HepG2 (cell line): ENCODE data around the gene POLR1G. TPM values are rescaled to one million over a fixed set of nuclear protein-coding genes. Genes with fewer than 3 reads are reported as not detected.

Experiments used
- ATAC-seq: fragments of 200-7000 bp; cut with Tn5 transposase; 3 replicates; pipeline ENCODE4 v1.9.1; 2020; ENCODE audit warnings: mild to moderate bottlenecking, moderate library complexity
- BruUV-seq: library from RNA; stranded (reverse); fragments of 400-500 nt; replicated peaks from 2 replicates; lab custom pipeline; 2021; lab: Mats Ljungman, UMichigan
- CTCF ChIA-PET: fragments of 300-600 bp; formaldehyde crosslinking; extraction: SDS; loops from one replicate; lab custom pipeline; 2021; ENCODE audit warnings: low total read pairs, inconsistent platforms, low intra/inter-chr PET ratio; lab: Yijun Ruan, JAX
- POLR2A ChIA-PET: fragments of 350-600 bp; sonication (Branson Sonifier 250); formaldehyde crosslinking; loops from one replicate; lab custom pipeline; 2020; ENCODE audit warnings: antibody characterized with exemption, inconsistent platforms; lab: Yijun Ruan, JAX
- DNase-seq: peaks from one replicate; pipeline ENCODE4 v3.0.0-alpha.2; 2015; ENCODE audit warnings: low spot score
- FAIRE-seq: peaks from 3 replicates; lab custom pipeline; 2011; peaks lifted over from hg19 to GRCh38; lab: Jason Lieb, UNC
- H2AFZ ChIP-seq: one replicate; pipeline ENCODE4 v1.6.1; 2011; ENCODE audit warnings: low read length, inconsistent platforms
- H3K27ac ChIP-seq: fragments of 300-600 bp; 3 replicates; pipeline ENCODE4 v1.8.0; 2011; ENCODE audit warnings: mixed run types, mild to moderate bottlenecking, mixed read lengths, low read length, inconsistent platforms; ENCODE audit not compliant: insufficient read depth; ENCODE audit errors: extremely low read length
- H3K27me3 ChIP-seq, 2 experiments: fragments of 200-600 bp in 1 of 2; 2 replicates in 1 of 2; 3 replicates in 1 of 2; pipeline versions ENCODE4 v1.6.0 to v1.8.0; 2011; ENCODE audit warnings: low read length in 2 of 2, mild to moderate bottlenecking in 2 of 2, moderate library complexity in 2 of 2, inconsistent platforms in 1 of 2; ENCODE audit not compliant: insufficient read depth in 2 of 2, control insufficient read depth in 1 of 2
- H3K36me3 ChIP-seq, 2 experiments: fragments of 200-600 bp in 1 of 2; replicated peaks in 1 of 2; 2 replicates in 1 of 2; 3 replicates in 1 of 2; pipeline versions ENCODE4 v1.5.1 to v1.8.0; 2011; ENCODE audit warnings: low read length in 2 of 2, inconsistent platforms in 1 of 2; ENCODE audit not compliant: insufficient read depth in 2 of 2, control insufficient read depth in 1 of 2
- H3K4me1 ChIP-seq: 2 replicates; pipeline ENCODE4 v1.5.1; 2012; ENCODE audit warnings: low read length, inconsistent platforms; ENCODE audit not compliant: insufficient read depth
- H3K4me2 ChIP-seq: 2 replicates; pipeline ENCODE4 v1.6.0; 2011; ENCODE audit warnings: low read depth, low read length, inconsistent platforms
- H3K4me3 ChIP-seq, 3 experiments: fragments of 200-600 bp in 1 of 3; sonication (generic), shearing (Covaris generic) in 1 of 3; replicated peaks in 1 of 3; 2 replicates each; pipeline ENCODE4 v1.5.1; 2011 to 2016; ENCODE audit warnings: low read length in 3 of 3, inconsistent platforms in 2 of 3, low read depth in 2 of 3, mild to moderate bottlenecking in 2 of 3, control low read depth in 1 of 3, mixed read lengths in 1 of 3; ENCODE audit not compliant: insufficient read depth in 1 of 3
- H3K79me2 ChIP-seq: one replicate; pipeline ENCODE4 v1.6.1; 2011; ENCODE audit warnings: low read length, inconsistent platforms; ENCODE audit not compliant: insufficient read depth
- H3K9ac ChIP-seq: 2 replicates; pipeline ENCODE4 v1.6.0; 2011; ENCODE audit warnings: mild to moderate bottlenecking, low read depth, low read length, inconsistent platforms; ENCODE audit not compliant: insufficient read depth
- H3K9me3 ChIP-seq: 2 replicates; pipeline ENCODE4 v1.5.1; 2012; ENCODE audit warnings: mild to moderate bottlenecking, low read length
- H4K20me1 ChIP-seq: 2 replicates; pipeline ENCODE4 v1.6.0; 2011; ENCODE audit warnings: inconsistent platforms, mild to moderate bottlenecking, low read length, moderate library complexity; ENCODE audit not compliant: insufficient read depth
- ARID4A ChIP-seq: sonication (generic); formaldehyde crosslinking; IDR thresholded peaks from 2 replicates; pipeline ENCODE4 v1.5.0; 2020; ENCODE audit warnings: mild to moderate bottlenecking, missing genetic modification reagents, borderline replicate concordance
- BRD4 ChIP-seq: sonication (generic); formaldehyde crosslinking; IDR thresholded peaks from 2 replicates; pipeline ENCODE4 v1.4.0; 2020; ENCODE audit warnings: missing genetic modification reagents
- CSRNP2 ChIP-seq: sonication (generic); formaldehyde crosslinking; conservative IDR thresholded peaks from 2 replicates; pipeline ENCODE4 v1.8.0; 2022; ENCODE audit warnings: low read depth, missing genetic modification reagents
- HIC2 ChIP-seq: sonication (generic); formaldehyde crosslinking; IDR thresholded peaks from 2 replicates; pipeline ENCODE4 v1.9.0; 2022; ENCODE audit warnings: low read depth, missing genetic modification reagents
- MYNN ChIP-seq: sonication (generic); formaldehyde crosslinking; IDR thresholded peaks from 2 replicates; pipeline ENCODE4 v1.4.0; 2020; ENCODE audit warnings: mild to moderate bottlenecking, low read depth, missing genetic modification reagents
- NFATC3 ChIP-seq: sonication (generic); formaldehyde crosslinking; IDR thresholded peaks from 2 replicates; pipeline ENCODE4 v1.5.1; 2020; ENCODE audit warnings: mild to moderate bottlenecking, missing genetic modification reagents
- ZNF362 ChIP-seq: sonication (generic); formaldehyde crosslinking; IDR thresholded peaks from 2 replicates; pipeline ENCODE4 v1.4.0; 2020; ENCODE audit warnings: missing genetic modification reagents, mild to moderate bottlenecking, borderline replicate concordance
- ZNF441 ChIP-seq: sonication (generic); formaldehyde crosslinking; IDR thresholded peaks from 2 replicates; pipeline ENCODE4 v1.7.0; 2021; ENCODE audit warnings: missing genetic modification reagents, borderline replicate concordance
- ZNF672 ChIP-seq: sonication (generic); formaldehyde crosslinking; IDR thresholded peaks from 2 replicates; pipeline ENCODE4 v1.8.1; 2022; ENCODE audit warnings: missing genetic modification reagents
- ZSCAN20 ChIP-seq: sonication (generic); formaldehyde crosslinking; IDR thresholded peaks from 2 replicates; pipeline ENCODE4 v1.4.0; 2020; ENCODE audit warnings: missing genetic modification reagents, mild to moderate bottlenecking, borderline replicate concordance
- WGBS: methylation state at CpG from one replicate; pipeline ENCODE4 v1.1.6; 2017; ENCODE audit warnings: low lambda C conversion rate; 5-methylcytosine and 5-hydroxymethylcytosine counted together
- in situ Hi-C: cut with HindIII; loops from 2 replicates; pipeline ENCODE4 v1.10.0; 2017; ENCODE audit warnings: low pct_unique_long_range_greater_than_20kb; ENCODE audit not compliant: extremely low pct_ligation_motif_present
- intact Hi-C: fragments of 100-400 bp; cut with micrococcal nuclease; formaldehyde crosslinking; loops from one replicate; pipeline ENCODE4 v1.10.0; 2022; ENCODE audit not compliant: unreplicated experiment
- polyA plus RNA-seq, 8 experiments: library from polyadenylated mRNA; depleted of rRNA in 3 of 8; stranded (reverse) in 7 of 8; unstranded in 1 of 8; fragments of >200 nt; fragmentation: Illumina TruSeq in 4 of 8; extraction: Trizol in 4 of 8; gene quantifications; 2 replicates each; pipeline versions ENCODE4 v1.2.1 to v1.2.3, GENCODE V29; 2011 to 2016; ENCODE audit warnings: low read depth in 4 of 8, missing spikeins in 1 of 8, mixed read lengths in 1 of 8; ENCODE audit not compliant: insufficient read depth in 1 of 8
- total RNA-seq, 5 experiments: library from RNA; depleted of rRNA; stranded (reverse); fragments of >200 nt; fragmentation: Illumina TruSeq; extraction: Trizol; gene quantifications; 2 replicates each; pipeline ENCODE4 v1.2.3, GENCODE V29; 2016; ENCODE audit warnings: low read depth in 1 of 5

The POLR1G gene
- total and polyA plus RNA-seq, 2 of the 13 experiments (the other 11 are each of a cell fraction or from before 2014, with no cell fraction given), result 3.5 to 20.8 TPM

- no TSS peak for BruUV-seq
- intact Hi-C loops, result no loop called here
- ChIA-PET POLR2A (no interaction called here), CTCF (no interaction called here)
- Histone ChIP-seq H2AFZ (no peak overlapping the region), H3K9me3 (no peaks in the 10 kb centered on the region), H4K20me1 (no peaks in the 10 kb centered on the region), H3K27me3 (no peaks in the 10 kb centered on the region), H3K4me1 (peaks cover 17% of the 10 kb centered on the region), H3K4me2 (no peak overlapping the region), H3K4me3 (no peak overlapping the region), H3K79me2 (no peaks in the 10 kb centered on the region), H3K27ac (no peak overlapping the region), H3K36me3 (no peaks in the 10 kb centered on the region), H3K9ac (no peak overlapping the region)
- no peak for ATAC-seq
- in situ Hi-C loops, result no loop called here
- DNase-seq, result no peak
- WGBS, result 86% methylated on average over 1 of the region's 1 CpG
- no peak for FAIRE-seq
- TF ChIP-seq ZNF362 (CRISPR knock-in tag) (no peak), ZNF672 (CRISPR knock-in tag) (no peak), HIC2 (CRISPR knock-in tag) (no peak), BRD4 (no peak), CSRNP2 (CRISPR knock-in tag) (no peak), ZSCAN20 (CRISPR knock-in tag) (no peak), MYNN (no peak), ARID4A (CRISPR knock-in tag) (no peak), ZNF441 (CRISPR knock-in tag) (no peak), NFATC3 (CRISPR knock-in tag) (no peak)
Observed at GRCh38 chr19:45380107-45380506, 26.3 kb upstream of the POLR1G start.
